BLaER1 treated with 17β-estradiol and CSF1 and Interleukin-3, amounts not matched to agents 10 nM and 100 nM (cell line): ENCODE results near the gene PTPN14.
"Not testable (repeated sequence)": the region's sequence is repeated elsewhere in the genome, so short reads cannot be mapped to it uniquely, and the experiment has no call there.

Experiments
- H3K27ac ChIP-seq, 11 experiments: shearing (Covaris generic); formaldehyde crosslinking; 2 replicates each; pipeline ENCODE4 v1.8.1; 2022
- H3K27me3 ChIP-seq, 11 experiments: shearing (Covaris generic); formaldehyde crosslinking; 2 replicates each; pipeline ENCODE4 v1.8.1; 2022
- H3K36me3 ChIP-seq, 11 experiments: shearing (Covaris generic); formaldehyde crosslinking; 2 replicates each; pipeline ENCODE4 v1.8.1; 2022
- H3K4me1 ChIP-seq, 10 experiments: shearing (Covaris generic); formaldehyde crosslinking; 2 replicates each; pipeline ENCODE4 v1.8.1; 2022
- H3K4me2 ChIP-seq, 11 experiments: shearing (Covaris generic); formaldehyde crosslinking; 2 replicates each; pipeline ENCODE4 v1.8.1; 2022
- H3K4me3 ChIP-seq, 10 experiments: shearing (Covaris generic); formaldehyde crosslinking; 2 replicates each; pipeline ENCODE4 v1.8.1; 2022
- H3K9ac ChIP-seq, 11 experiments: shearing (Covaris generic); formaldehyde crosslinking; 2 replicates each; pipeline ENCODE4 v1.8.1; 2022
- H3K9me3 ChIP-seq, 11 experiments: shearing (Covaris generic); formaldehyde crosslinking; replicated peaks in 1 of 11; 2 replicates each; pipeline ENCODE4 v1.8.1; 2022
- H4K20me1 ChIP-seq, 11 experiments: shearing (Covaris generic); formaldehyde crosslinking; 2 replicates each; pipeline ENCODE4 v1.8.1; 2022
- Cebpa-rat ChIP-seq, 11 experiments: shearing (Covaris generic); IDR thresholded peaks; 2 replicates each; pipeline ENCODE4 v1.8.1; 2022

The PTPN14 gene

DNA sequence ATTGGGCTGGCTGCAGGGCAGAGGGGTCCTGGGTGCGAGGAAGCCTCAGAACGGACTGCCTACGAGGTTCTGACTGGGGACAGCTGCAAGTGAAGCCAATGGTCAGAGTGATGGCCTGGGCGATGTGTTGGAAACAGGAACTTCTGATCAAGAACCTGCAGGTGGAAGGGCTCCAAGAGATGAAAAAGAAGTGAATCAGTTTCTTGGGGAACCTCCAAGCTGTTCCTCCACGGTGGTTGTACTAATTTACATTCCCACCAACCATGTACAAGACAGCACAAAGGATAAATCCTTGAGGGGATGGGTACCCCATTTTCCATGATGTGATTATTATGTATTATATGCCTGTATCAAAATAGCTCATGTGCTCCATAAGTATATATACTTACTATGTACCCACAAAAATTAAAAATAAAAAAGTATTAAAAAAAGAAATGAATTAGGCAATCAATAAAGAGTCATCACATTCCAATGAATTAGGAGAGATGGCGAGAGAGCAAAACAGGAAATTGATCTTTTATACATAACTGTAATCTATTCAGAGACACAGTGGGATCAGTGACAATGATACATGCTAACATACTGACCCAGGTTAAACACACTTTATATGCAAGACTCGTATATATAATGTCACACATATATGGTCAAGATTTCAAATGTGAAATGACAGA lies 58.1 kb downstream of the PTPN14 start:
- H3K27ac ChIP-seq, result no peak overlapping the region
- no peaks in the 10 kb centered on the region for H3K4me1 ChIP-seq
- H3K4me2 ChIP-seq, result no peak overlapping the region
- no peaks in the 10 kb centered on the region for H4K20me1 ChIP-seq
- H3K36me3 ChIP-seq, result no peaks in the 10 kb centered on the region
- H3K9me3 ChIP-seq, result no peaks in the 10 kb centered on the region
- no peak overlapping the region for H3K4me3 ChIP-seq
- H3K27me3 ChIP-seq, result no peaks in the 10 kb centered on the region
- H3K9ac ChIP-seq, result no peak overlapping the region
- no peak for TF ChIP-seq Cebpa-rat (IDR thresholded peaks at IDR 0.05)

DNA sequence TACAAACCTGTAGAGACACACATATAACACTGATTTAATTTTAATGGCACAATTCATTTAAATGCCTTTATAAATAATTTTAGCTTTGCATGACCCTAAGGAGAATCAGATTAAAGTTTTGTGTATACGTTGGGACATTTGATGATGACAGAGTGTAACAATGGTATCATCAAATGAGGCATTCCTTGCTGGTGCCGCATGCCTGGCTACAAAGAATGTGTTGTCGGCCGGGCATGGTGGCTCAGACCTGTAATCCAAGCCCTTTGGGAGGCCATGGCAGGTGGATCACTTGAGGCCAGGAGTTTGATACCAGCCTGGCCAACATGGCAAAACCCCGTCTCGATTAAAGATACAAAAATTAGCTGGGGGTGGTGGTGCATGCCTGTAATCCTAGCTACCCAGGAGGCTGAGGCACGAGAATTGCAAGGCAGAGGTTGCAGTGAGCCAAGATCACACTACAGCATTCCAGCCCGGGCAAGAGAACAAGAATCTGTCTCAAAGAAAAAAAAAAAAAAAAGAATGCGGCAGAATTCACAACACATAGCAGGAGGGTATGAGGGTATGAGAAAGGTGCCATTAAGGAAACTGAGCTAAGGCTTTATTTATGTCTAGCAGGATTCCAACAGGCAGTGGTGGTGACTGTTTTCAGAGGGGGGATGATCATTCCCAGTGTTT lies 58.9 kb downstream of the PTPN14 start:
- no peaks in the 10 kb centered on the region for H4K20me1 ChIP-seq
- no peak overlapping the region for H3K4me3 ChIP-seq
- H3K9ac ChIP-seq, result no peak overlapping the region
- H3K36me3 ChIP-seq, result no peaks in the 10 kb centered on the region
- H3K4me1 ChIP-seq, result no peaks in the 10 kb centered on the region
- no peak for TF ChIP-seq Cebpa-rat (IDR thresholded peaks at IDR 0.05)
- H3K27me3 ChIP-seq, result no peaks in the 10 kb centered on the region
- H3K4me2 ChIP-seq, result no peak overlapping the region
- no peak overlapping the region for H3K27ac ChIP-seq
- H3K9me3 ChIP-seq, result no peaks in the 10 kb centered on the region

DNA sequence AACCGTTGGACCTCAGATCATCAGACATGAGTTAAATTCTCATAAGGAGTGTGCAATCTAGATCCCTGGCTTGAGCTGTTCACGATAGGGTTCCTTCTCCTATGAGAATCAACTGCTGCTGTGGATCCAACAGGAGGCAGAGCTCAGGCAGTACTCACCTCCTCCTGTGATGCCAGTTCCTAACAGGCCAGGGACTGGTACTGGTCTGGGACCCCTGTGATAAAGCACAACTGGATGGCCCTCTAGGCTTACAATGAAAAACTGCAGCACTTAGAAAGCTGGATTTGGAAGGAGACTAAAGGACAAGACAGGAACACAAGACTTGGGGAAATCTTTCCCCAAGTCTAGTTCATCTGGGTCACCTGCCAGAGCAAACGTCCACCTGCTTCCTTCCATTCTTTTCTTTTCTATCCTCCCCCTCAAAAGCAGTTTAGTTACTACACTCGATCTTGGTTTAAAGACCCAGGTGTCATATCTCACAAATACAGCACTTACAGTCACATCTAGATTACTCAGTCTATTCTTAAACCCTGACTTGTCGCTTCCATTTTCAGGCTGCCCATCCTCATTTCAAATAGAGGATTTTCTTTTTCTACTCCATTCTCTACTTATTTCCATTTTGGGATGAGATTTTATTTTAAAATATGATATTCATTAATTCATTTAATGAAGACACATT lies 59.8 kb downstream of the PTPN14 start:
- H3K27me3 ChIP-seq, result no peaks in the 10 kb centered on the region
- no peak overlapping the region for H3K9ac ChIP-seq
- H3K4me2 ChIP-seq, result no peak overlapping the region
- no peak overlapping the region for H3K27ac ChIP-seq
- no peaks in the 10 kb centered on the region for H3K9me3 ChIP-seq
- no peaks in the 10 kb centered on the region for H3K36me3 ChIP-seq
- no peaks in the 10 kb centered on the region for H4K20me1 ChIP-seq
- no peaks in the 10 kb centered on the region for H3K4me1 ChIP-seq
- no peak for TF ChIP-seq Cebpa-rat (IDR thresholded peaks at IDR 0.05)
- H3K4me3 ChIP-seq, result no peak overlapping the region

DNA sequence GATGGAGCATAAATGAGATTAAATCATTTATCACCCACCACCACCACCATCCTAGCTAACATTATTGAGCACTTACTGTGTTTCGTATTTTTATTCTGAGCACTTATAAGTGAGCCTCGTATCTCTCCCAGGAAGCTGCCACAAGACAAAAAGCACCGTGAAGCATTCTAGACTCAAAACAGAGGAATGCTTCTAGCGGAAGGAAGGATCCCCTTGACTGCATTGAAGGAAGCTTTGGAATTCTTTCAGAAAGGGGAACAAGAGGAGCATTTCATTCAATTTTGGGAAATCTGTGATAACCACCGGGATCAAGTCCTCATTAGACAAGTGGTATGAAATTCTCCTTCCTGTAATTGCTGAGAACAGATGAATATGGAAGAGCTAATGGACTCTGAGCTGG lies 66.3 kb downstream of the PTPN14 start:
- no peaks in the 10 kb centered on the region for H3K27me3 ChIP-seq
- no peak overlapping the region for H3K27ac ChIP-seq
- no peak overlapping the region for H3K9ac ChIP-seq
- no peaks in the 10 kb centered on the region for H4K20me1 ChIP-seq
- H3K4me1 ChIP-seq, result no peaks in the 10 kb centered on the region
- no peak overlapping the region for H3K4me3 ChIP-seq
- H3K4me2 ChIP-seq, result no peak overlapping the region
- H3K9me3 ChIP-seq, result no peaks in the 10 kb centered on the region
- TF ChIP-seq Cebpa-rat (IDR thresholded peaks at IDR 0.05), result no peak
- no peaks in the 10 kb centered on the region for H3K36me3 ChIP-seq

DNA sequence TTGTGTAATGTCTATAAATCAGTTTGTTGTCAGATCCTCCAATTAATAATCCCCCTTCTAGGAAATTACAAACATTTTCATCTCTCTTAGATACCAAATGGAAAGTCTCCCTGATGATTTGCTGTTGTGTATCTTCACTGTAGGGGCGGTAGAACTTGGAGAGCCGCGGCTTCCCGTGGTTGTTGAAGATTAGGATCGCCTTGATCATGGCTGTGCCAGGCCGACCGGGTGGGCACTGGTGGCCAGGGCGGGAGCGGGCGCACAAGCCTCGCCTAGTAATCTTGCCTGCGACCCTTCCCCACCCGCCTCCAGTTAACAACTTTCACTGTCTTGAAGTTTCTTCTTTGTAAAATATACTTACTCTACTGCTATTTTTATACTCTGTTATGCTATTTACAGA lies 68.2 kb downstream of the PTPN14 start:
- not testable (repeated sequence) for H4K20me1 ChIP-seq, H3K27ac ChIP-seq, H3K9ac ChIP-seq, H3K4me2 ChIP-seq, H3K36me3 ChIP-seq, H3K4me1 ChIP-seq, H3K27me3 ChIP-seq, H3K9me3 ChIP-seq, H3K4me3 ChIP-seq

DNA sequence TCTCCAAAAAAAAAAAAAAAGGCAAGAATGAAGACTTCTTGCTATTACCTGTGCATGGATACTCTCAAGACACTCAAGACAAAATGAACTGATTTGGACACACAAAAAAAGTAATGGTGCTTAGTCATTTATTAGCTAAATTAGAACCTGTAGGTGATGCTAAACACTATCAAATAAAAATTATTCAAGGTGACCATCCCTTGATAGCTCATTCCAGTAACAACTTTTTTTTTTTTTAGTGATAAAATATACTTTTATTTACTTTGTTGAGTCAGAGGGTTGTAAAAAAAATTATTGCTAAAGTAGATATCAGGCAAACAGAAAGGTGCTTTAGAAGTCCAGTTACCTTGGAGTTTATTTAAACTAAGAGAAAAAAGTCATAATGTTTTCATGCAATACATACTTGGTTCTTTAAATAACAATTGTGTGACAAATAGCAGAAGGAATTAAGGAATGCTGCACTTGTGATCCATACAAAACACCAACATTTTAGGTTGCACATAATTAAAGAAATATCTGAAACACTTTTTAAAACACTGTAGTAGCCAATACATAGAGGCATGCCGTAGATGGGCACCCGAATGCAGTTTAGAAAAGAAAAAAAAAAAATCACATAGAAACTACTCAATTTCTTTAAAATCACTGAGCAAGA lies 69.3 kb downstream of the PTPN14 start:
- H3K4me3 ChIP-seq, H3K4me2 ChIP-seq, H3K9me3 ChIP-seq, H3K4me1 ChIP-seq, H4K20me1 ChIP-seq, H3K36me3 ChIP-seq, H3K9ac ChIP-seq, H3K27me3 ChIP-seq, H3K27ac ChIP-seq: not testable (repeated sequence)

DNA sequence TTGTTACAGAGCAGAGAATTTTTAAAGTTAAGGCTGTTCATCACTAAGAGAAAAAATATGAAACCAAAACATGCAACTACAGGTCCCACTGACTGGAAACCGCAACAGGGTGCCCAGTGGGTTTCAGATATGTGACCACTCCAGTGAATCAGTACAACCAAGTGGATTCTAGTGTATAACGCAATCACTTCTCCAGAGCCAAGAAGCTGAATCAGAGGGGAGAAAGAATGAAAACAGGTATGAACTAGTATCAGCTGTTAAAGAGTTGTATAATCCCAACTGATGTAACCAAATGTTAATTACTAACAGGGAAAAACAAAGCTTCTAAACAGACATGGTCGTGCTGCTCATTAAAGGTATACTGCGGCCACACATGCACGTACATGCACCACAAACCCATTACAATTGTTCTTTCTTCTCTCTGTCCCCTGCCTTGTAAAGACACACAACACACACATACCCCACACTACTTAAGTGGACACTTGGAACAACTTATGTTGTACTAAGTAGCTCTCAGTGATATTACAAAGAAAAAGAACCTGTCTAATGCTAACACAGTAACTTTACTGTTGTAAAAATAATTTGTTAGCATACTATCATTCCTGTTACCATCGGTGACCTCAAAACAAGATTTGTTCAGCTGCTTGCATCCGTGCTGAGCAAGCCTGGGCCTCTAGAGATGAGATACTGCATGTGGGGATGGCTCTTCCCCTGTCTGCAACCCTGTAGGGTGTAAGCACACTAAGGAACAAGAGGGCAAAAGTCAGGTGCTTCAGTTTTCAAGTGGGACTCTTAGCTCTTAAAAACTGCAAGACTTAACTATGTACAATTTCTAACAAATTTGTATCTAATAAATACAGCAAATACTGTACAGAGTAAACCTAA lies 74.2 kb downstream of the PTPN14 start:
- H3K4me3 ChIP-seq, result no peak overlapping the region
- no peak for TF ChIP-seq Cebpa-rat (IDR thresholded peaks at IDR 0.05)
- no peaks in the 10 kb centered on the region for H3K9me3 ChIP-seq
- no peaks in the 10 kb centered on the region for H4K20me1 ChIP-seq
- H3K27me3 ChIP-seq, result no peaks in the 10 kb centered on the region
- H3K27ac ChIP-seq, result no peak overlapping the region
- peaks cover 0 to 8% (median 0%) of the 10 kb centered on the region in 10 experiments; a peak in 4 of 20 replicates for H3K4me1 ChIP-seq
- no peaks in the 10 kb centered on the region for H3K36me3 ChIP-seq
- H3K9ac ChIP-seq, result no peak overlapping the region
- no peak overlapping the region for H3K4me2 ChIP-seq

DNA sequence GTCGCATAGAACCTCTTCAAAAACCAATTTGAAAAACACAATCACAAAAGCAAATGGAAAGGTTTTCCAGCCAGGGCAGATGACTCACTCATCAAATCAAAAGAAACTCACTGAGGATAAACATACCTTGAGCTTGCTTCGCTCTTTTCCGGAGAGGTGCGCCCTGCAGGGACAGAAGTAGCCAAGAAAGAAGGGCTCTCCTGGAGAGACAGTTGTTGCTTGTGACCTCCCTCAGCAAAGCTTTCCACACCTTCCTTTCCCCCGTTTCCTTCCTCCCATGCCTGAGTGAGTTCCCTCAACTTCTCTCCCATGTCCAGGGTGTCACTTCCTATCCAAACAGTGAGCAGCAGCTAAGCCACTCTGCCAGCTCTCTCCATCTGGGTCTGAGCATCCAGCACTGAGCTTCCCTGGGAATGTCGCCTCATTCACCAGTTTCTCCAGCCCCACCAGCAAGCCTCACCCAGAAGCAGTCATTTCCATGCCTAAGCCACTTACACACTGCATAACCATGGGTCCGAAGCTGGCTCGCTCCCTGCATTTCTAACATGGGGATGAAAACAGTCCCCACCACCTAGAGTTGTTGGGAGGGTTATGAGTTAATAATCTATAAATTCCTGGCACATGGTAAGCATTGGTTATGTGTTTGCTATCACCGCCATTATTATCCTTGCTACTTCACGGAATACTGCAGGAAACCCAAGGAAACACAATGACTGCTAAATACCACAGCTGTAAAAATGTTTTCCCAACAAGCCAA lies 75.0 kb downstream of the PTPN14 start:
- no peaks in the 10 kb centered on the region for H3K9me3 ChIP-seq
- H3K27ac ChIP-seq, result no peak overlapping the region
- H3K27me3 ChIP-seq, result no peaks in the 10 kb centered on the region
- no peak overlapping the region for H3K4me3 ChIP-seq
- TF ChIP-seq Cebpa-rat (IDR thresholded peaks at IDR 0.05), result no peak
- H3K4me1 ChIP-seq, result peaks cover 0 to 8% (median 0%) of the 10 kb centered on the region in 10 experiments; a peak in 4 of 20 replicates
- no peaks in the 10 kb centered on the region for H4K20me1 ChIP-seq
- H3K4me2 ChIP-seq, result peak overlapping the region in 6 of 11 experiments; percentile 1 to 25 (median 5); a peak in 2 of 22 replicates
- H3K36me3 ChIP-seq, result no peaks in the 10 kb centered on the region
- H3K9ac ChIP-seq, result no peak overlapping the region
